GM23338 (cell line): ENCODE measurements around the gene NSD2. TPM values are rescaled to one million over a fixed set of nuclear protein-coding genes. Genes with fewer than 3 reads are reported as not detected.

ENCODE experiments used
- ATAC-seq: fragments of 200-7000 bp; cut with Tn5 transposase; 3 replicates; pipeline ENCODE4 v1.9.1; 2020
- DNase-seq: peaks from one replicate; pipeline ENCODE4 v3.0.0-alpha.2; 2015; ENCODE audit warnings: low spot score
- H2AFZ ChIP-seq: fragments of 200-600 bp; sonication (generic); 2 replicates; pipeline ENCODE4 v1.8.0; 2016; ENCODE audit warnings: antibody characterized with exemption, mild to moderate bottlenecking, moderate library complexity
- H3F3A ChIP-seq: fragments of 200-600 bp; sonication (generic); replicated peaks from 2 replicates; pipeline ENCODE4 v1.8.0; 2017; ENCODE audit warnings: antibody characterized with exemption, mixed run types, low read depth
- H3K27ac ChIP-seq: fragments of 200-600 bp; sonication (generic); 2 replicates; pipeline ENCODE4 v1.6.1; 2016; ENCODE audit warnings: low read depth
- H3K27me3 ChIP-seq: fragments of 200-600 bp; sonication (generic); 2 replicates; pipeline ENCODE4 v1.8.0; 2016; ENCODE audit warnings: mild to moderate bottlenecking, mixed run types, moderate library complexity; ENCODE audit not compliant: insufficient read depth
- H3K36me3 ChIP-seq: fragments of 200-600 bp; sonication (generic); 2 replicates; pipeline ENCODE4 v1.8.0; 2016; ENCODE audit warnings: mild to moderate bottlenecking; ENCODE audit not compliant: insufficient read depth
- H3K4me1 ChIP-seq: fragments of 200-600 bp; sonication (generic); 2 replicates; pipeline ENCODE4 v1.8.0; 2016; ENCODE audit warnings: mild to moderate bottlenecking, moderate library complexity; ENCODE audit not compliant: insufficient read depth
- H3K4me2 ChIP-seq: fragments of 200-600 bp; sonication (generic); 2 replicates; pipeline ENCODE4 v1.7.1; 2017; ENCODE audit warnings: mixed run types
- H3K4me3 ChIP-seq: fragments of 200-600 bp; sonication (generic); 2 replicates; pipeline ENCODE4 v1.6.1; 2016; ENCODE audit warnings: mixed run types
- H3K79me2 ChIP-seq: fragments of 200-600 bp; sonication (generic); replicated peaks from 2 replicates; pipeline ENCODE4 v1.8.0; 2017; ENCODE audit warnings: mild to moderate bottlenecking; ENCODE audit not compliant: insufficient read depth
- H3K9me2 ChIP-seq: fragments of 200-600 bp; sonication (generic); 2 replicates; pipeline ENCODE4 v1.8.0; 2017; ENCODE audit not compliant: insufficient read depth
- H4K20me1 ChIP-seq: fragments of 200-600 bp; sonication (generic); replicated peaks from 2 replicates; pipeline ENCODE4 v1.8.0; 2017; ENCODE audit warnings: mild to moderate bottlenecking; ENCODE audit not compliant: insufficient read depth
- H3K27ac Mint-ChIP-seq: 2 replicates; pipeline ENCODE4 v1.8.0; 2020; ENCODE audit warnings: inconsistent platforms, mild to moderate bottlenecking, moderate library complexity, mixed read lengths
- H3K27me3 Mint-ChIP-seq: 3 replicates; pipeline ENCODE4 v1.8.0; 2022; ENCODE audit warnings: low read depth, mild to moderate bottlenecking, moderate library complexity, mixed read lengths, inconsistent platforms; ENCODE audit not compliant: insufficient read depth, poor library complexity
- H3K36me3 Mint-ChIP-seq: 3 replicates; pipeline ENCODE4 v1.8.0; 2021; ENCODE audit warnings: low read depth, mild to moderate bottlenecking, inconsistent platforms, moderate library complexity, mixed read lengths
- H3K4me1 Mint-ChIP-seq: 3 replicates; pipeline ENCODE4 v1.8.0; 2020; ENCODE audit warnings: mild to moderate bottlenecking, inconsistent platforms, mixed read lengths
- H3K4me3 Mint-ChIP-seq: 3 replicates; pipeline ENCODE4 v1.8.0; 2021; ENCODE audit warnings: moderate library complexity, mild to moderate bottlenecking, inconsistent platforms, mixed read lengths
- H3K9me3 Mint-ChIP-seq: 3 replicates; pipeline ENCODE4 v1.8.0; 2020; ENCODE audit warnings: moderate library complexity, mild to moderate bottlenecking, inconsistent platforms, mixed read lengths
- CREB1 ChIP-seq: fragments of 250-450 bp; sonication (Bioruptor Pico); IDR thresholded peaks from 2 replicates; pipeline ENCODE4 v1.5.0; 2020; ENCODE audit warnings: low read depth, mild to moderate bottlenecking, moderate library complexity
- EZH2phosphoT487 ChIP-seq: fragments of 200-600 bp; sonication (generic); IDR thresholded peaks from one replicate; pipeline ENCODE4 v1.8.1; 2018; ENCODE audit warnings: antibody characterized with exemption; ENCODE audit not compliant: unreplicated experiment
- JUNB ChIP-seq: IDR thresholded peaks from one replicate; pipeline ENCODE4 v1.6.1; 2016; ENCODE audit warnings: antibody characterized with exemption; ENCODE audit not compliant: unreplicated experiment
- NANOG ChIP-seq: IDR thresholded peaks from 2 replicates; pipeline ENCODE4 v1.6.1; 2016; ENCODE audit warnings: antibody characterized with exemption, borderline replicate concordance
- STAT1 ChIP-seq: IDR thresholded peaks from one replicate; pipeline ENCODE4 v1.6.1; 2016; ENCODE audit warnings: antibody characterized with exemption; ENCODE audit not compliant: unreplicated experiment
- ZNF114 ChIP-seq: fragments of 250-450 bp; sonication (Bioruptor Pico); IDR thresholded peaks from 2 replicates; pipeline ENCODE4 v1.5.0; 2020; ENCODE audit warnings: mild to moderate bottlenecking, moderate library complexity
- ZNF462 ChIP-seq: fragments of 250-450 bp; sonication (Bioruptor Pico); IDR thresholded peaks from 2 replicates; pipeline ENCODE4 v1.5.0; 2020; ENCODE audit warnings: mild to moderate bottlenecking, moderate library complexity
- polyA plus RNA-seq: library from polyadenylated mRNA; unstranded; fragments of >200 nt; fragmentation: Nextera tagmentation; extraction: Ambion mirVana; gene quantifications from 2 replicates; pipeline ENCODE4 v1.2.1, GENCODE V29; 2016
- total RNA-seq: library from RNA; depleted of rRNA; stranded (reverse); fragments of >200 nt; shearing (Covaris generic); gene quantifications from 2 replicates; pipeline ENCODE4 v1.2.3, GENCODE V29; 2014
- TF ChIP-seq, protein P1 (sequence below), 2 experiments: fragments of 200-600 bp in 1 of 2; sonication (generic) in 1 of 2; conservative IDR thresholded peaks; 2 replicates each; pipeline versions ENCODE4 v1.5.1 to v1.6.1; 2016 to 2017; ENCODE audit warnings: antibody characterized with exemption in 2 of 2, low read depth in 2 of 2, mild to moderate bottlenecking in 2 of 2, moderate library complexity in 1 of 2
- TF ChIP-seq, protein P2 (sequence below): IDR thresholded peaks from one replicate; pipeline ENCODE4 v1.6.1; 2018; ENCODE audit warnings: antibody characterized with exemption; ENCODE audit not compliant: unreplicated experiment

The NSD2 gene
- total and polyA plus RNA-seq, 2 experiments from 2014 or later: 33.5 to 84.4 TPM

- H3K79me2 ChIP-seq: no peaks in the 10 kb centered on the region
- H2AFZ ChIP-seq: no peak overlapping the region
- H3K4me3 ChIP-seq: no peak overlapping the region
- H4K20me1 ChIP-seq: peaks cover 13% of the 10 kb centered on the region
- Mint-ChIP-seq H3K4me1 (peaks cover 4% of the 10 kb centered on the region), H3K36me3 (peaks cover 65% of the 10 kb centered on the region), H3K4me3 (no peak overlapping the region), H3K27me3 (peaks cover 3% of the 10 kb centered on the region), H3K27ac (no peak overlapping the region), H3K9me3 (no peaks in the 10 kb centered on the region)
- H3K27me3 ChIP-seq: no peaks in the 10 kb centered on the region
- no peak overlapping the region for H3K27ac ChIP-seq
- peaks cover 3% of the 10 kb centered on the region; the same call in 1 of the 2 replicates for H3K36me3 ChIP-seq
- DNase-seq (no peak), ATAC-seq (no peak)
- H3K4me2 ChIP-seq: no peak overlapping the region
- TF ChIP-seq, protein P1, sequence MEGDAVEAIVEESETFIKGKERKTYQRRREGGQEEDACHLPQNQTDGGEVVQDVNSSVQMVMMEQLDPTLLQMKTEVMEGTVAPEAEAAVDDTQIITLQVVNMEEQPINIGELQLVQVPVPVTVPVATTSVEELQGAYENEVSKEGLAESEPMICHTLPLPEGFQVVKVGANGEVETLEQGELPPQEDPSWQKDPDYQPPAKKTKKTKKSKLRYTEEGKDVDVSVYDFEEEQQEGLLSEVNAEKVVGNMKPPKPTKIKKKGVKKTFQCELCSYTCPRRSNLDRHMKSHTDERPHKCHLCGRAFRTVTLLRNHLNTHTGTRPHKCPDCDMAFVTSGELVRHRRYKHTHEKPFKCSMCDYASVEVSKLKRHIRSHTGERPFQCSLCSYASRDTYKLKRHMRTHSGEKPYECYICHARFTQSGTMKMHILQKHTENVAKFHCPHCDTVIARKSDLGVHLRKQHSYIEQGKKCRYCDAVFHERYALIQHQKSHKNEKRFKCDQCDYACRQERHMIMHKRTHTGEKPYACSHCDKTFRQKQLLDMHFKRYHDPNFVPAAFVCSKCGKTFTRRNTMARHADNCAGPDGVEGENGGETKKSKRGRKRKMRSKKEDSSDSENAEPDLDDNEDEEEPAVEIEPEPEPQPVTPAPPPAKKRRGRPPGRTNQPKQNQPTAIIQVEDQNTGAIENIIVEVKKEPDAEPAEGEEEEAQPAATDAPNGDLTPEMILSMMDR (conservative IDR thresholded peaks at IDR 0.05; ENCODE audit: low read depth in 2 of 2): no peak
- TF ChIP-seq JUNB (no peak), ZNF114 (CRISPR knock-in tag) (no peak), NANOG (no peak), STAT1 (no peak), CREB1 (no peak), ZNF462 (no peak), EZH2phosphoT487 (no peak)
- TF ChIP-seq, protein P2, sequence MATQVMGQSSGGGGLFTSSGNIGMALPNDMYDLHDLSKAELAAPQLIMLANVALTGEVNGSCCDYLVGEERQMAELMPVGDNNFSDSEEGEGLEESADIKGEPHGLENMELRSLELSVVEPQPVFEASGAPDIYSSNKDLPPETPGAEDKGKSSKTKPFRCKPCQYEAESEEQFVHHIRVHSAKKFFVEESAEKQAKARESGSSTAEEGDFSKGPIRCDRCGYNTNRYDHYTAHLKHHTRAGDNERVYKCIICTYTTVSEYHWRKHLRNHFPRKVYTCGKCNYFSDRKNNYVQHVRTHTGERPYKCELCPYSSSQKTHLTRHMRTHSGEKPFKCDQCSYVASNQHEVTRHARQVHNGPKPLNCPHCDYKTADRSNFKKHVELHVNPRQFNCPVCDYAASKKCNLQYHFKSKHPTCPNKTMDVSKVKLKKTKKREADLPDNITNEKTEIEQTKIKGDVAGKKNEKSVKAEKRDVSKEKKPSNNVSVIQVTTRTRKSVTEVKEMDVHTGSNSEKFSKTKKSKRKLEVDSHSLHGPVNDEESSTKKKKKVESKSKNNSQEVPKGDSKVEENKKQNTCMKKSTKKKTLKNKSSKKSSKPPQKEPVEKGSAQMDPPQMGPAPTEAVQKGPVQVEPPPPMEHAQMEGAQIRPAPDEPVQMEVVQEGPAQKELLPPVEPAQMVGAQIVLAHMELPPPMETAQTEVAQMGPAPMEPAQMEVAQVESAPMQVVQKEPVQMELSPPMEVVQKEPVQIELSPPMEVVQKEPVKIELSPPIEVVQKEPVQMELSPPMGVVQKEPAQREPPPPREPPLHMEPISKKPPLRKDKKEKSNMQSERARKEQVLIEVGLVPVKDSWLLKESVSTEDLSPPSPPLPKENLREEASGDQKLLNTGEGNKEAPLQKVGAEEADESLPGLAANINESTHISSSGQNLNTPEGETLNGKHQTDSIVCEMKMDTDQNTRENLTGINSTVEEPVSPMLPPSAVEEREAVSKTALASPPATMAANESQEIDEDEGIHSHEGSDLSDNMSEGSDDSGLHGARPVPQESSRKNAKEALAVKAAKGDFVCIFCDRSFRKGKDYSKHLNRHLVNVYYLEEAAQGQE: no peak
- no peaks in the 10 kb centered on the region for H3K4me1 ChIP-seq
- no peaks in the 10 kb centered on the region for H3F3A ChIP-seq
- H3K9me2 ChIP-seq: no peaks in the 10 kb centered on the region
These were observed 90.4 kb downstream of the NSD2 start for GRCh38 chr4:1961563-1961962.
